ENCODE data around the gene COPS7A. TPM values are rescaled to one million over a fixed set of nuclear protein-coding genes. Genes with fewer than 3 reads are reported as not detected.

COPS7A gene
- total and polyA plus RNA-seq, 2 experiments from 2014 or later, result 37.7 to 51.9 TPM

GRCh38 chr12:6716874-6717437 lies 6.9 kb upstream of the COPS7A start (continued):
- TF ChIP-seq, protein P1, sequence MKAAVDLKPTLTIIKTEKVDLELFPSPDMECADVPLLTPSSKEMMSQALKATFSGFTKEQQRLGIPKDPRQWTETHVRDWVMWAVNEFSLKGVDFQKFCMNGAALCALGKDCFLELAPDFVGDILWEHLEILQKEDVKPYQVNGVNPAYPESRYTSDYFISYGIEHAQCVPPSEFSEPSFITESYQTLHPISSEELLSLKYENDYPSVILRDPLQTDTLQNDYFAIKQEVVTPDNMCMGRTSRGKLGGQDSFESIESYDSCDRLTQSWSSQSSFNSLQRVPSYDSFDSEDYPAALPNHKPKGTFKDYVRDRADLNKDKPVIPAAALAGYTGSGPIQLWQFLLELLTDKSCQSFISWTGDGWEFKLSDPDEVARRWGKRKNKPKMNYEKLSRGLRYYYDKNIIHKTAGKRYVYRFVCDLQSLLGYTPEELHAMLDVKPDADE (IDR thresholded peaks at IDR 0.05), result no peak
- TF ChIP-seq CTCF (conservative IDR thresholded peaks at IDR 0.05; ENCODE audit: low read depth in 2 of 2), result no peak
- TF ChIP-seq JUNB (IDR thresholded peaks at IDR 0.05; ENCODE audit: unreplicated experiment), result no peak
- TF ChIP-seq CREB1 (CRISPR knock-in tag; IDR thresholded peaks at IDR 0.05; ENCODE audit: low read depth), result no peak
- no peak for TF ChIP-seq EZH2phosphoT487 (IDR thresholded peaks at IDR 0.05; ENCODE audit: unreplicated experiment)
- no peak for TF ChIP-seq EZH2 (IDR thresholded peaks at IDR 0.05; ENCODE audit: low read depth, unreplicated experiment)
- no peak for TF ChIP-seq REST (IDR thresholded peaks at IDR 0.05; ENCODE audit: unreplicated experiment)
- TF ChIP-seq STAT1 (IDR thresholded peaks at IDR 0.05; ENCODE audit: unreplicated experiment), result no peak
- TF ChIP-seq ZNF114 (CRISPR knock-in tag; IDR thresholded peaks at IDR 0.05), result no peak

- H3K4me1 ChIP-seq (ENCODE audit: insufficient read depth), result peaks cover 16% of the 10 kb centered on the region
- no peaks in the 10 kb centered on the region for H3K36me3 ChIP-seq (ENCODE audit: insufficient read depth)
- H3K27me3 ChIP-seq (ENCODE audit: insufficient read depth), result no peaks in the 10 kb centered on the region
- Mint-ChIP-seq H3K36me3 (ENCODE audit: low read depth) (peaks cover 5% of the 10 kb centered on the region; the same call in 2 of the 3 replicates), H3K9me3 (no peaks in the 10 kb centered on the region; the same call in 2 of the 3 replicates), H3K27ac (no peak overlapping the region), H3K4me3 (peak overlapping the region; percentile 84; the same call in 2 of the 3 replicates), H3K27me3 (ENCODE audit: insufficient read depth, low read depth, poor library complexity) (peaks cover 17% of the 10 kb centered on the region), H3K4me1 (peaks cover 12% of the 10 kb centered on the region)
- peaks cover 11% of the 10 kb centered on the region for H3F3A ChIP-seq (replicated peaks; ENCODE audit: low read depth)
- peaks cover 12% of the 10 kb centered on the region; the same call in 1 of the 2 replicates for H3K79me2 ChIP-seq (replicated peaks; ENCODE audit: insufficient read depth)
- peak overlapping the region; percentile 54 for H3K4me3 ChIP-seq
- DNase-seq (ENCODE audit: low spot score) (no peak), ATAC-seq (no peak)
- no peak overlapping the region for H2AFZ ChIP-seq
- H3K27ac ChIP-seq (ENCODE audit: low read depth), result no peak overlapping the region
- peak overlapping the region; percentile 75 for H3K4me2 ChIP-seq
- H4K20me1 ChIP-seq (replicated peaks; ENCODE audit: insufficient read depth), result no peaks in the 10 kb centered on the region
- no peaks in the 10 kb centered on the region for H3K9me2 ChIP-seq (ENCODE audit: insufficient read depth)
- TF ChIP-seq EZH2phosphoT487 (IDR thresholded peaks at IDR 0.05; ENCODE audit: unreplicated experiment), result no peak
- TF ChIP-seq ZNF114 (CRISPR knock-in tag; IDR thresholded peaks at IDR 0.05), result no peak
- TF ChIP-seq, protein P2, sequence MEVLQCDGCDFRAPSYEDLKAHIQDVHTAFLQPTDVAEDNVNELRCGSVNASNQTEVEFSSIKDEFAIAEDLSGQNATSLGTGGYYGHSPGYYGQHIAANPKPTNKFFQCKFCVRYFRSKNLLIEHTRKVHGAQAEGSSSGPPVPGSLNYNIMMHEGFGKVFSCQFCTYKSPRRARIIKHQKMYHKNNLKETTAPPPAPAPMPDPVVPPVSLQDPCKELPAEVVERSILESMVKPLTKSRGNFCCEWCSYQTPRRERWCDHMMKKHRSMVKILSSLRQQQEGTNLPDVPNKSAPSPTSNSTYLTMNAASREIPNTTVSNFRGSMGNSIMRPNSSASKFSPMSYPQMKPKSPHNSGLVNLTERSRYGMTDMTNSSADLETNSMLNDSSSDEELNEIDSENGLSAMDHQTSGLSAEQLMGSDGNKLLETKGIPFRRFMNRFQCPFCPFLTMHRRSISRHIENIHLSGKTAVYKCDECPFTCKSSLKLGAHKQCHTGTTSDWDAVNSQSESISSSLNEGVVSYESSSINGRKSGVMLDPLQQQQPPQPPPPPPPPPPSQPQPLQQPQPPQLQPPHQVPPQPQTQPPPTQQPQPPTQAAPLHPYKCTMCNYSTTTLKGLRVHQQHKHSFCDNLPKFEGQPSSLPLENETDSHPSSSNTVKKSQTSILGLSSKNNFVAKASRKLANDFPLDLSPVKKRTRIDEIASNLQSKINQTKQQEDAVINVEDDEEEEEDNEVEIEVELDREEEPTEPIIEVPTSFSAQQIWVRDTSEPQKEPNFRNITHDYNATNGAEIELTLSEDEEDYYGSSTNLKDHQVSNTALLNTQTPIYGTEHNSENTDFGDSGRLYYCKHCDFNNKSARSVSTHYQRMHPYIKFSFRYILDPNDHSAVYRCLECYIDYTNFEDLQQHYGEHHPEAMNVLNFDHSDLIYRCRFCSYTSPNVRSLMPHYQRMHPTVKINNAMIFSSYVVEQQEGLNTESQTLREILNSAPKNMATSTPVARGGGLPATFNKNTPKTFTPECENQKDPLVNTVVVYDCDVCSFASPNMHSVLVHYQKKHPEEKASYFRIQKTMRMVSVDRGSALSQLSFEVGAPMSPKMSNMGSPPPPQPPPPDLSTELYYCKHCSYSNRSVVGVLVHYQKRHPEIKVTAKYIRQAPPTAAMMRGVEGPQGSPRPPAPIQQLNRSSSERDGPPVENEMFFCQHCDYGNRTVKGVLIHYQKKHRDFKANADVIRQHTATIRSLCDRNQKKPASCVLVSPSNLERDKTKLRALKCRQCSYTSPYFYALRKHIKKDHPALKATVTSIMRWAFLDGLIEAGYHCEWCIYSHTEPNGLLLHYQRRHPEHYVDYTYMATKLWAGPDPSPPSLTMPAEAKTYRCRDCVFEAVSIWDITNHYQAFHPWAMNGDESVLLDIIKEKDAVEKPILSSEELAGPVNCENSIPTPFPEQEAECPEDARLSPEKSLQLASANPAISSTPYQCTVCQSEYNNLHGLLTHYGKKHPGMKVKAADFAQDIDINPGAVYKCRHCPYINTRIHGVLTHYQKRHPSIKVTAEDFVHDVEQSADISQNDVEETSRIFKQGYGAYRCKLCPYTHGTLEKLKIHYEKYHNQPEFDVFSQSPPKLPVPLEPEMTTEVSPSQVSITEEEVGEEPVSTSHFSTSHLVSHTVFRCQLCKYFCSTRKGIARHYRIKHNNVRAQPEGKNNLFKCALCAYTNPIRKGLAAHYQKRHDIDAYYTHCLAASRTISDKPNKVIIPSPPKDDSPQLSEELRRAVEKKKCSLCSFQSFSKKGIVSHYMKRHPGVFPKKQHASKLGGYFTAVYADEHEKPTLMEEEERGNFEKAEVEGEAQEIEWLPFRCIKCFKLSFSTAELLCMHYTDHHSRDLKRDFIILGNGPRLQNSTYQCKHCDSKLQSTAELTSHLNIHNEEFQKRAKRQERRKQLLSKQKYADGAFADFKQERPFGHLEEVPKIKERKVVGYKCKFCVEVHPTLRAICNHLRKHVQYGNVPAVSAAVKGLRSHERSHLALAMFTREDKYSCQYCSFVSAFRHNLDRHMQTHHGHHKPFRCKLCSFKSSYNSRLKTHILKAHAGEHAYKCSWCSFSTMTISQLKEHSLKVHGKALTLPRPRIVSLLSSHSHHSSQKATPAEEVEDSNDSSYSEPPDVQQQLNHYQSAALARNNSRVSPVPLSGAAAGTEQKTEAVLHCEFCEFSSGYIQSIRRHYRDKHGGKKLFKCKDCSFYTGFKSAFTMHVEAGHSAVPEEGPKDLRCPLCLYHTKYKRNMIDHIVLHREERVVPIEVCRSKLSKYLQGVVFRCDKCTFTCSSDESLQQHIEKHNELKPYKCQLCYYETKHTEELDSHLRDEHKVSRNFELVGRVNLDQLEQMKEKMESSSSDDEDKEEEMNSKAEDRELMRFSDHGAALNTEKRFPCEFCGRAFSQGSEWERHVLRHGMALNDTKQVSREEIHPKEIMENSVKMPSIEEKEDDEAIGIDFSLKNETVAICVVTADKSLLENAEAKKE (CRISPR knock-in tag; IDR thresholded peaks at IDR 0.05), result no peak
Observed at GRCh38 chr12:6722863-6723262, 983 bp upstream of the COPS7A start.
